ENCODE results near the gene STARD3NL.
"Not testable (repeated sequence)": the region's sequence is repeated elsewhere in the genome, so short reads cannot be mapped to it uniquely, and the experiment has no call there.

Gene STARD3NL

DNA sequence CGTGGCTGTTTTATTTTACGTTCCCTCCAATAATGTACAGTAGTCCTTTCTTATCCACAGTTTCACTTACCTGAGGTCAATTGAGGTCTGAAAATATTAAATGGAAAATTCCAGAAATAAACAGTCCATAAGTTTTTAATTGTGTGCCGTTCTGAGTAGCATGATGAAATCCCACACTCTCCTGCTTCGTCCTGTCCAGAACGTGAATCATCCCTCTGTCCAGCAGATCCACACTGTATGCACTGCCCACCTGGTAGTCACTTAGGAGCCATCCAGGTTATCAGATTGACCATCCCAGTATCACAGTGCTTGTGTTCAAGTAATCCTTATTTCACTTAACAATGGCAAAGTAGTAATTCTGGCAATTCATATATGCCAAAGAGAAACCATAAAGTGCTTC lies 46.3 kb downstream of the STARD3NL start:
- no peak for DNase-seq

DNA sequence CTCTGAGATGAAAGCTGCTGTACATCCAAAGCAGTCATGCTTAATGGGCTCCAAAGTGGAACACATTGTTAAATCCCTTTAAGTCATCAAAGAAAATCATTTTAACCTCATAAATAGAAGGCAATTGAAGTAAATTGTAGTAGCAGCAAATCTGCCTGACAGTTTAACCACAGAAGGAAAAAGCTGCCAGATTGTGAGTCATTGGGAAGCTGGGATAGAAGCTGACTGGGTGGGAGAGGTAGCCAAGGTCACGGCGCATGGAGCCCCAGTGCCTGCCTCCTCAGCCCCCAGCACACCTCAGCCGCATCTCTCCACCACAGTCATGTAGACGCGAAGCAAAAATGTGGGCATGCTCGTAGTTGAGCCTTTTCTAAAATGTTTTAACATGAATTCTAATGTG lies 51.3 kb downstream of the STARD3NL start:
- DNase-seq, result no peak

DNA sequence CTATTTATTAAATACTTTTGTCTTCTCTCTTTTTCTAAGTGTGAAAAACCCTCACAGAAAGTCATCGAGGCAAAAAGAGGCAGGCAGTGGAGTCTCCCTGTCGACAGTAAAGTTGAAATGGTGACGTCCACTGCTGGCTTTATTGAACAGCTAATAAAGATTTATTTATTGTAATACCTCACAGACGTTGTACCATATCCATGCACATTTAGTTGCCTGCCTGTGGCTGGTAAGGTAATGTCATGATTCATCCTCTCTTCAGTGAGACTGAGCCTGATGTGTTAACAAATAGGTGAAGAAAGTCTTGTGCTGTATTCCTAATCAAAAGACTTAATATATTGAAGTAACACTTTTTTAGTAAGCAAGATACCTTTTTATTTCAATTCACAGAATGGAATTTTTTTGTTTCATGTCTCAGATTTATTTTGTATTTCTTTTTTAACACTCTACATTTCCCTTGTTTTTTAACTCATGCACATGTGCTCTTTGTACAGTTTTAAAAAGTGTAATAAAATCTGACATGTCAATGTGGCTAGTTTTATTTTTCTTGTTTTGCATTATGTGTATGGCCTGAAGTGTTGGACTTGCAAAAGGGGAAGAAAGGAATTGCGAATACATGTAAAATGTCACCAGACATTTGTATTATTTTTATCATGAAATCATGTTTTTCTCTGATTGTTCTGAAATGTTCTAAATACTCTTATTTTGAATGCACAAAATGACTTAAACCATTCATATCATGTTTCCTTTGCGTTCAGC lies 52.0 kb downstream of the STARD3NL start:
- DNase-seq, result no peak

DNA sequence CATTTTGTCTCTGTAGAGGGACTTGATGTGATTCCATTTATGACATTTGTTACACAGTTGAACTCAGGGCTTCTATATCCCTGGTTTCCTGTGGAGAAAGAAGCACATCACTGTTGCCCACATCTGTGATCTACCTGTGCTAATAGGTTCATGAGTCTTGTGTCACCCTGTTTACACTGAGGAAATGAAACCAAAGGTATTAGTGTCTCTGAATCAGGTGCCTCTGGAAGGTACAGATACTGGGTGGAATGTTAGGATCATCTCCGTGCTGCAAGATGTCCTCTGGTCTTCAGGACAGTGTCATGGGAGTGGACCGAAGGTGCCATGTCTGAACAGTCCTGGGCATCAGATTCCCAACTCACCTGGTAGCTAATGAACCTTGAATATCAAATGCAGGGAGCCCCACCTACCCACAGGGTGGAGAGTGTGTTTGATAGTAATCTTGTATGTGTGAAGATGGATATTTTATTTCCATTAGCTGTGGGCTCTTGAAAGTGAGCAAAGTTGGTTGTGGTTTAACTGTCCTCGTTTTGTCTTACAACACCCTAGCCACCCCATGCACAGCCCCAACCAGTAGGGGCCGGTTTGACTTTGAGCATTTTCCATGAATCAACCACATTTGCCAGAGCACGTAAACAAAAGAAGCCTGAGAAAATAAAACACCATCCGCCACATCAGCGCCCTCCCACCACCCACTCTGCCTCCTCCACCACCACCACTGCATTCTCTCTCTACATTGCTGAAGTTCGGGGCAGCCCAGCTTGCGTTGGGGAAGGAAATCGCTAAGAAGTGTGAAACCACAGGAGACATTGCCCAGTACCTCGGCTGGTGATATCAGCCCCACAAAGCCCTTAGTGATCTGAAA lies 54.7 kb downstream of the STARD3NL start:
- no peak for DNase-seq

DNA sequence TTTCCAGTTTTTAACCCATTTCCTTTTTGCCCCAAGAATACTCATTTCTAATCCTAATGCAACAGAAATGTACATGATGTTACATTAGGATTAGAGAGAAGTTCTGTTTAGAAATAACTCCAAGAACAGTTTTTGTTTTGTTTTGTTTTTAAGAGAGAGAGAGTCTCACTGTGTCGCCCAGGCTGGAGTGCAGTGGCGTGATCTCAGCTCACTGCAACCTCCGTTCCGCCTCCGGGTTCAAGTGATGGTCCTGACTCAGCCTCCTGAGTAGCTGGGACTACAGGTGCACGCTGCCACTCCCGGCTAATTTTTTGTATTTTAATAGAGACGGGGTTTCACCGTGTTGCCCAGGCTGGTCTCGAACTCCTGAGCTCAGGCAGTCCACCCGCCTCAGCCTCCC lies 56.7 kb downstream of the STARD3NL start:
- DNase-seq, result not testable (repeated sequence)

DNA sequence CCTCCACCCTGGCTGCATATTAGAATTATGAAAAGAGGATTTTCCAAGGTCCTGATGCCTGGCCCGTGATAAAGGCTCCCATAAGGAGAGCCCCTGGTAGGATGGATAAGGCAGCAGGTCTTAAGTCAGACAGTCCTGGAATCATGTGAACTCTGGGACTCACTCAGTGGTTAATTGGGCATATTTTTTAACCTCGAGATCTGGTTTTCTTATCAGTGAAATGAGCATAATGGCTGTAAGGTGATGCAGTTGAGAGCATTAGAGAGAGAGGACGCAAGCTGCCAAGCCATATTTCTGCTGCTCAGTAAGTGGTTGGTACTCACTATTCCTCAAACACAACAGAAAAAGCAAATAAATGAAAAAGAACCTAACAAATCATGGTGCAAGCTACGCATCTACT lies 57.6 kb downstream of the STARD3NL start:
- no peak for DNase-seq

DNA sequence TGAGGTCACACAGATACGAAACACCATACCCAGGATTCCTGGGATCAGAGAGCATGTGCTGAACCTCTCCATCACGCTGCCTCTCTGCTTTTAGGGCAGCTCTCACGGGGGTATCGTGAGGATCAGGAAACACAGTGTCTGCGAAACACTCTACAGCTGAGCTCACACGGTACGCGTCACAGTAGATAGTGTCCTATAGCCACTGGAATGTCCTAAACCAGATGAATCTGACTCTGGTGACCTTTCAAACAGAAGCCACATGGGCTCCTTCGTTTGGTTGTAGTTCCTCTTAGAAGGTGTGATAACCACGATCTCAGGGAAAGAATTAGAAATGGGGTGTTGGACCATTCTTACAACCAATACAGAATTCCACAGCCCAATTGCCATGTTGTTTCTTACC lies 61.1 kb downstream of the STARD3NL start:
- not testable (repeated sequence) for DNase-seq

DNA sequence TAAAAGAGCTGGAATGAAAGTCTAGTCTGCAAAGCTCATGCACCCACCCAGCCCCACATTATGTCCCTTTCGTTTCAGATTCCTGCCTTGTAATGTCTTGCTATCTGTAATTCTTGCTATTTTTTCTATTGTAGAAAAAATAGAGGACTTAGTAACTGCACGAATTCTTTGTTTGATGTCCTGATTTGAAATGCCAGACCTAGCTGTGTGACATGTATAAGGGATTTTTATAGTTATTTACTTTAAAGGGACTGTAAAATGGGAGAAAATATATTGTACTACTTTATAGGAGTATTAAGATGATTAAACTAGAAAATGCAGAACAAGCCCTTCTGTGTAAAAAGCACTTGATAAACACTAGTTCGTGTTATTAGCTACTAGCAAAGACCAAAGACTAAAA lies 63.0 kb downstream of the STARD3NL start:
- no peak for DNase-seq

DNA sequence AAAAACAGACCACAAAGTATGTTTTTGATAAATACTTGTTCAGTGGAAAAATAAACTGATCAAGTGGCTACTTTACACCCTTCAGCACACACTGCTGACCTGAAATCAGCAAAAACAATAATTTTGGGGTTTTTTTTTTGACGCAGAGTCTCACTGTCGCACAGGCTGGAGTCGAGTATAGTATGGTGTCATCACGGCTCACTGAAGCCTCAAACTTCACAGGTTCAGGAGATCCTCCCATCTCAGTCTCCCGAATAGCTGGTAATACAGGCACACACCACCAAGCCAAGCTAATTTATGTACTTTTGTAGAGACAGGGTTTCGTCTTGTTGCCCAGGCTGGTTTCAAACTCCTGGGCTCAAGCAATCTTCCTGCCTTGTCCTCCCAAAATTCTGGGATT lies 64.8 kb downstream of the STARD3NL start:
- no peak for DNase-seq

DNA sequence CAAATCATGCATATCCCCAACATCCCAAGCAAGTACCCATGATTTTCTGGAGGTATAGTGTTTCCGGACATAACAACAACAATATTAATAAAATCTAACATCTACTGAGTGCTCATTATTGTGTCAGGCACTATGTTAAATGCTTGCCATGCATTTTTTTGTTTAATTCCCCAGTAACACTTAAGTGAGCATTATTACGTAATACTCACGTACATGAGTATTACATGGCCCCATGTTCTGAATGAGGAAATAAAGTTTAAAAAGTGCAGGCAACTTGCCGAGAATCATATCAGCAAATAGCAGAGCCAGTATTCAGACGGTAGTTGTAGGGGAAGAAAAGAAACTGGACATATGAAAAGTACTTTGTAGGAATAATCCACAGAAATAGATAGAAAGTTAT lies 65.3 kb downstream of the STARD3NL start:
- DNase-seq, result not testable (repeated sequence)

DNA sequence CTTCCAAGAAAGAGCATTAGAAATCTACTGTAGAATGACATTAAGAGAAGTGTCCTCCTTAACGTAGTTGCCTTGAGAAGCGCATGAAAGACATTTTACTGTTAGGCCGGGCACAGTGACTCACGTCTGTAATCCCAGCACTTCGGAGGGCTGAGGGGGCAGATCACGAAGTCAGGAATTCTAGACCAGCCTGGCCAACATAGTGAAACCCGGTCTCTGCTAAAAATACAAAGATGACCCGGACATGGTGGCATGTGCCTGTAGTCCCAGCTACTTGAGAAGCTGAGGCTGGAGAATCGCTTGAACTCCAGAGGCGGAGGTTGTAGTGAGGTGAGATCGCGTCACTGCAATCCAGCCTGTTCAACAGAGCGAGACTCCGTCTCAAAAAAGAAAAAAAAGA lies 66.5 kb downstream of the STARD3NL start:
- no peak for DNase-seq

DNA sequence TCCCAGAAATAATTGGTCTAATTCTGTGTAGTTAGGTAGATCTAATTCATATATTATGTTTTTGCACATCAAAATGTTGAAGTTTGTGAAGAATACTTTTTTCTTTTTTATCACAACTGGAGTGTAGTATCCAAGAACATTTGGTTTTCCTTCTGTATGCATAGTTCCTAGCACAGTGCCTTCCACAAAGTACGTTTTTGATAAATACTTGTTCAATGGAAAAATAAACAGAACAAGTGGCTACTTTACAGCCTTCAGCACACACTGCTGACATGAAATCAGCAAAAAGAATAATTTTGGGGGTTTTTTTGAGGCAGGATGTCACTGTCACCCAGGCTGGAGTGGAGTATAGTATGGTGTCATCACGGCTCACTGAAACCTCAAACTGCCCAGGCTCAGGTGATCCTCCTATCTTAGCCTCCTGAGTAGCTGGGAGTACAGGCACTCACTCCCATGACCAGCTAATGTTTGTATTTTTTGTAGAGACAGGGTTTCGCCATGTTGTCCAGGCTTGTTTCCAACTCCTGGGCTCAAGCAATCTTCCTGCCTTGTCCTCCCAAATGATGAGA lies 67.4 kb downstream of the STARD3NL start:
- DNase-seq, result no peak

DNA sequence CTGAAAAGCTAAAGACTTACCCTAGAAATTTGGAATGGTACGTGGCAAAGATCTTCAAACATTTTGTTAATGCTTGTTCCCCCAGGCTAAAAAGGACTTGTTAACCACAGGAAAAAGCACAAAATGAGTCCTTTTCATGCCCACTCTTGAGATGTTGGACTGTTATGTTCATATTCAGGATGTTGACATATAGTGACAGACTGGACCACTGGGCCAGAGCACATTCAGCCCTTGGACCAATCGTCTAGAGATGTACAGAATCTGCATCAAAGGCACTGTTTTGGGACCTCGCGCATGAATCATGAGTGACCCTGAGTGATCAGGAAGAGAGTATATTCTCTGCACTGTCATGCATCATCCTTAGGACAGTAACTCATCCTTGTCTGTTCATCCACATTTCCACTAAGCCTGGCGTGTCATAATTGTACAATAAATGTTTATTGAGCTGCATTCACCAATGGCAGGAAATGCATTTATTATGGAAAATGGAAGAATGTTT lies 70.1 kb downstream of the STARD3NL start:
- DNase-seq, result no peak

DNA sequence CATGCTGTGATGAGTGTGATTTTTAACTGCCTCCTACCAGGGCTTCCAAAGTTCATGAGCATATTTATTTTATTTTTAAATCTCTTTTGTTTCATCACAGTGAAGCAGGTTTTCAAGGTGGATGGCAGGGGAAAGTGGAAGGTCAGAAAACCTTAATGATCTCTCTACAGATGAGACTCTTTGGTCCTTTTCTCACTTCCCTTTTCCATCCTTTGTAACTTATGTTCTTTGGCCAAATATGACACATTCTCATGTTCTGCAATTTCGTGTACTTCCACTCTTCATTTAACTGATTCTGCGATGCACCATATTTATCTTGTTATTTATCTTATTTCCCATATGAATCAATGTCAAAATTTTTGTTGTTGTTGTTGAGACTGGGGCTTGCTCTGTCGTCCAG lies 71.8 kb downstream of the STARD3NL start:
- DNase-seq, result not testable (repeated sequence)

DNA sequence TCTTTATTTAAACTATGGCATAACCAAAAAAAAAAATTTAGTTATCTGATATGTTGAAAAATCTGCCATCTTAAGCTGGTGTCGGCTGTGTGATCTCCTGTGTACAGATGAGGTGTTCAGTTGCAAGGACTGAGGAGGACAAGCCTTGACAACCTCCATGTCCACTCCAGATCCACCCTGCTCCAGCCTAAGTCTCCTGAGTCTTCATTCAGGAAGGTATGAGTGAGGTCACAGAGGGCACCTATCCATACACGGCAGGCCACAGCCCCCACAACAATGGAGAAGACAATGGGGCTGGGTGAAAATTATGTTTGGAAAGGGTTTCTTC lies 79.3 kb downstream of the STARD3NL start:
- DNase-seq, result no peak

DNA sequence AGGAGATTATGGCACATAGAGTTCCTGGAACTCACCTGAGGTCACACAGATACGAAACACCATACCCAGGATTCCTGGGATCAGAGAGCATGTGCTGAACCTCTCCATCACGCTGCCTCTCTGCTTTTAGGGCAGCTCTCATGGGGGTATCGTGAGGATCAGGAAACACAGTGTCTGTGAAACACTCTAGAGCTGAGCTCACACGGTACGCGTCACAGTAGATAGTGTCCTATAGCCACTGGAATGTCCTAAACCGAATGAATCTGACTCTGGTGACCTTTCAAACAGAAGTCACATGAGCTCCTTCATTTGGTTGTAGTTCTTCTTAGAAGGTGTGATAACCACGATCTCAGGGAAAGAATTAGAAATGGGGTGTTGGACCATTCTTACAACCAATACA lies 81.1 kb downstream of the STARD3NL start:
- DNase-seq, result not testable (repeated sequence)

DNA sequence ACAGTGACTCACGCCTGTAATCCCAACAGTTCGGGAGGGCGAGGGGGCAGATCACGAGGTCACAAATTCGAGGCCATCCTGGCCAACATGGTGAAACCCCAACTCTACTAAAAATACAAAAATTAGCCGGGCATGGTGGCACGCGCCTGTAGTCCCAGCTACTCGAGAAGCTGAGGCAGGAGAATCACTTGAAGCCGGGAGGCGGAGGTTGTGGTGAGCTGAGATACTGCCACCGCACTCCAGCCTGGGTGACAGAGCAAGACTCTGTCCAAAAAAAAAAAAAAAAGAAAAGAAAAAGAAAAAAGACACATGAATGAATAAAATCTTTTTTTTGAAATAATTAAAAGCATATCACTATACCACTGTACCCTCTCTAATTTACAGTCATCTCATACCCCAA lies 83.6 kb downstream of the STARD3NL start:
- not testable (repeated sequence) for DNase-seq

DNA sequence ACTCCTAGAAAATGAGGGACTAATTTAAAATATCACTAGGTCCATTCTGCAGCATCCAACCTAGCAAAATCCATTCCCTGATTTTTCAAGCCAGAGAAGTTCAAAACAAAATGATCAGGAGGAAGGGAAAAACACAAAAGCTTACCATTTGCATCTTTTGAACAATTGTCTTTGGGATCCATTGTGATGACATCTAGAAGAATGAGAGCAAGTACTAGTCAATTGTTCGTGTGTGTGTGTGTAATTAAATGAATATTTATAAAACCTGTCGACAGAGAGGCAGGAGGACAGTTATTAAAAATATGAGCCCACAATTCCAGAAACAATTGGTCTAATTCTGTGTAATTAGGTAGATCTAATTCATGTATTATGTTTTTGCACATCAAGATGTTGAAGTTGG lies 84.0 kb downstream of the STARD3NL start:
- DNase-seq, result not testable (repeated sequence)

DNA sequence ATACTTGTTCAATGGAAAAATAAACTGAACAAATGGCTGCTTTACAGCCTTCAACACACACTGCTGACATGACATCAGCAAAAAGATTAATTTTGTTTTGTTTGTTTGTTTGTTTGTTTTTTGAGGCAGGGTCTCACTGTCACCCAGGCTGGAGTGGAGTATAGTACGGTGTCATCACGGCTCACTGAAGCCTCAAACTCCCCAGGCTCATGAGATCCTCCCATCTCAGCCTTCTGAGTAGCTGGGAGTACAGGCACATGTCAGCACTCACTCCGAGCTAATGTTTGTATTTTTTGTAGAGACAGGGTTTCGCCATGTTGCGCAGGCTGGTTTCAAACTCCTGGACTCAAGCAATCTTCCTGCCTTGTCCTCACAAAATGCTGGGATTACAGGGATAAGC lies 84.5 kb downstream of the STARD3NL start:
- DNase-seq, result no peak

DNA sequence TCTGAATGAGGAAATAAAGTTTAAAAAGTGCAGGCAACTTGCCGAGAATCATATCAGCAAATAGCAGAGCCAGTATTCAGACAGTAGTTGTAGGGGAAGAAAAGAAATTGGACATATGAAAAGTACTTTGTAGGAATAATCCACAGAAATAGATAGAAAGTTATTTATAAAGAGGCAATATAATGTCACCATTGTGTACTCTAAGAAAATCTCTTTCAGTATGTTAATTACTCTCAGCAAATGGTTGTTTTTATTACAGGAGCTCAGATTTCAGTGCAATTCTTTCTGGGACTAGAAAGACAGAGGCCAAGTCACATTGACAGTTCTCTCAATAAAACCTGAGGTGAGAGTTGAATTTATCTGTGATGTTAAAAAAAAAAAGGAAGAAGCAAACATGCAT lies 85.2 kb downstream of the STARD3NL start:
- DNase-seq, result not testable (repeated sequence)

DNA sequence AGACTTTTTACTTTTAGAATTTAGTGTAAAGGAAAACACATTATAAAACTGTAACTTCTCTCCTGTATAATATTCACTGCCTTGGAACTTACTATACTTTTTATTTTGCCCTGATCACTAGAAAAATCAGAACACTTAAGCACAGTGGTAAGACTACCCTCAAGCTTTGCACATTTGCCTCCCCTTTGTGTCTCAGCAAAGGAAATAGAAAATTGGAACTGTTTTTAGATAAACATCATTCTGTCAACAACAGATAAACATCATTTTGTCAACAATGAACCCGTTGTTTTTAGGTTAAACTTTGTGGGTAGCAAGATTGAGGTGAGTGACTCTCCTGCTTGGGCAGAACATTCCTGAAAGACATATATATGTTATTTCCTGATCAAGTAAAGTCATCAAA lies 86.6 kb downstream of the STARD3NL start:
- DNase-seq, result not testable (repeated sequence)

DNA sequence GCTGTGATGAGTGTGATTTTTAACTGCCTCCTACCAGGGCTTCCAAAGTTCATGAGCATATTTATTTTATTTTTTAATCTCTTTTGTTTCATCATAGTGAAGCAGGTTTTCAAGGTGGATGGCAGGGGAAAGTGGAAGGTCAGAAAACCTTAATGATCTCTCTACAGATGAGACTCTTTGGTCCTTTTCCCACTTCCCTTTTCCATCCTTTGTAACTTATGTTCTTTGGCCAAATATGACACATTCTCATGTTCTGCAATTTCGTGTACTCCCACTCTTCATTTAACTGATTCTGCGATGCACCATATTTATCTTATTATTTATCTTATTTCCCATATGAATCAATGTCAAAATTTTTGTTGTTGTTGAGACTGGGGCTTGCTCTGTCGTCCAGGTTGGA lies 87.9 kb downstream of the STARD3NL start:
- DNase-seq, result not testable (repeated sequence)

DNA sequence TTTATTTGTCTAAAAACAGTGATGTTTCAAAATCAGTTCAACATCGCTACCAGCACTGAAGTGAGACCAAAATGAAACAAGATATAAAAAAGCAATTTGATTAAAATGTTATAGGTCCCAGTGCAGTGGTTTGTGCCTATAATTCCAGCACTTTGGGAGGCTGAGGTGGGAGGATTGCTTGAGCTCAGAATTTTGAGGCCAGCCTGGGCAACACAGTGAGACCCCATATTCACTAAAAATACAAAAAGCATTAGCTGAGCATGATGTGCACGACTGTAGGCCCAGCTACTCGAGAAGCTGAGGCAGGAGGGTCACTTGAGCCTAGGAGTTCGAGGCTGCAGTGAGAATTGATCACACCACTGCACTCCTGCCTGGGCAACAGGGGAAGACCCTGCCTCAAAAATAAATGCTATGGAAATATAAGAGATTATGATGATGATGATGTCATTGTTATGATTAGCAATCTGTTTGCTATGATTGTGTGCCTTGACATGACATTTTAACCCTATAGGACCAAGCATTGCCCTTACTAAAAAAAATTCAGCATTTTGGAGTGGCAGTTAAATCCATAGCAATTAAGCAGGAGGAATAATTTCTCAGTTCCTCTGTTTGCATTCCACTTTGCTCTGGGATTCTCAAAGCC lies 91.8 kb downstream of the STARD3NL start:
- DNase-seq, result not testable (repeated sequence)

All from NCI-H524 treated with DMSO at 0.1 percent for 48 hours (cell line).